ENCODE data around the gene MCC. TPM values are rescaled to one million over a fixed set of nuclear protein-coding genes. Genes with fewer than 3 reads are reported as not detected.

Gene MCC
- polyA plus RNA-seq, 2 of the 4 experiments (the other 2 are of a cell fraction): 0.09 to 0.10 TPM

- POLR2A ChIA-PET: no interaction called here
- 49% methylated on average over 2 of the region's 3 CpGs for WGBS (ENCODE audit: missing lambda C conversion rate)
- no peak for FAIRE-seq
Measured at GRCh38 chr5:113502073-113502472, 13.8 kb upstream of the MCC start.

GRCh38 chr5:113495422-113495841 lies 7.2 kb upstream of the MCC start:
- POLR2A ChIA-PET: no interaction called here
- H3K4me2 ChIP-seq: no peak overlapping the region
- FAIRE-seq (no peak), DNase-seq (ENCODE audit: low read depth in 1 of 2, low spot score in 1 of 2) (no peak), ATAC-seq (no peak)
- no peak overlapping the region for H3K27ac ChIP-seq
- CTCF ChIA-PET: interaction anchor here (4.0 kb wide), 1 partner anchor 16 kb away, joined by 13 read pairs; no protein-coding TSS in a partner anchor
- peaks cover 9% of the 10 kb centered on the region for H3K9me3 ChIP-seq
- no peaks in the 10 kb centered on the region for H3K4me1 ChIP-seq
- TF ChIP-seq JUN (IDR thresholded peaks at IDR 0.05) (no peak), POLR2AphosphoS2 (conservative IDR thresholded peaks at IDR 0.05; ENCODE audit: low read length) (no peak), HOXB5 (CRISPR knock-in tag; IDR thresholded peaks at IDR 0.05) (no peak), EHF (CRISPR knock-in tag; IDR thresholded peaks at IDR 0.05) (no peak)
- TF ChIP-seq, protein P1, sequence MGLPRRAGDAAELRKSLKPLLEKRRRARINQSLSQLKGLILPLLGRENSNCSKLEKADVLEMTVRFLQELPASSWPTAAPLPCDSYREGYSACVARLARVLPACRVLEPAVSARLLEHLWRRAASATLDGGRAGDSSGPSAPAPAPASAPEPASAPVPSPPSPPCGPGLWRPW (IDR thresholded peaks at IDR 0.05): no peak
- H3K4me3 ChIP-seq: no peak overlapping the region
- 9% methylated on average over 1 of the region's 1 CpG for WGBS (ENCODE audit: missing lambda C conversion rate)

More at GRCh38 chr5:113502073-113502472, 13.8 kb upstream of the MCC start:
- CTCF ChIA-PET: interaction anchor here (1.1 to 2.1 kb wide), 4 partner anchors 8 to 124 kb away, joined by 3 to 7 read pairs (median 6); no protein-coding TSS in a partner anchor
- no peak overlapping the region for H3K27ac ChIP-seq
- H3K4me3 ChIP-seq: no peak overlapping the region
- ATAC-seq (no peak), DNase-seq (ENCODE audit: low read depth in 1 of 2, low spot score in 1 of 2) (no peak)
- no peak for TF ChIP-seq MAZ (IDR thresholded peaks at IDR 0.05; ENCODE audit: borderline replicate concordance, low read depth, low read length)
- TF ChIP-seq, protein P1 (IDR thresholded peaks at IDR 0.05): no peak
- TF ChIP-seq, protein P2, sequence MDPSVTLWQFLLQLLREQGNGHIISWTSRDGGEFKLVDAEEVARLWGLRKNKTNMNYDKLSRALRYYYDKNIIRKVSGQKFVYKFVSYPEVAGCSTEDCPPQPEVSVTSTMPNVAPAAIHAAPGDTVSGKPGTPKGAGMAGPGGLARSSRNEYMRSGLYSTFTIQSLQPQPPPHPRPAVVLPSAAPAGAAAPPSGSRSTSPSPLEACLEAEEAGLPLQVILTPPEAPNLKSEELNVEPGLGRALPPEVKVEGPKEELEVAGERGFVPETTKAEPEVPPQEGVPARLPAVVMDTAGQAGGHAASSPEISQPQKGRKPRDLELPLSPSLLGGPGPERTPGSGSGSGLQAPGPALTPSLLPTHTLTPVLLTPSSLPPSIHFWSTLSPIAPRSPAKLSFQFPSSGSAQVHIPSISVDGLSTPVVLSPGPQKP (IDR thresholded peaks at IDR 0.05; ENCODE audit: low read depth, low read length): no peak
- no peak for TF ChIP-seq EP300 (IDR thresholded peaks at IDR 0.05)
- TF ChIP-seq, protein P3, sequence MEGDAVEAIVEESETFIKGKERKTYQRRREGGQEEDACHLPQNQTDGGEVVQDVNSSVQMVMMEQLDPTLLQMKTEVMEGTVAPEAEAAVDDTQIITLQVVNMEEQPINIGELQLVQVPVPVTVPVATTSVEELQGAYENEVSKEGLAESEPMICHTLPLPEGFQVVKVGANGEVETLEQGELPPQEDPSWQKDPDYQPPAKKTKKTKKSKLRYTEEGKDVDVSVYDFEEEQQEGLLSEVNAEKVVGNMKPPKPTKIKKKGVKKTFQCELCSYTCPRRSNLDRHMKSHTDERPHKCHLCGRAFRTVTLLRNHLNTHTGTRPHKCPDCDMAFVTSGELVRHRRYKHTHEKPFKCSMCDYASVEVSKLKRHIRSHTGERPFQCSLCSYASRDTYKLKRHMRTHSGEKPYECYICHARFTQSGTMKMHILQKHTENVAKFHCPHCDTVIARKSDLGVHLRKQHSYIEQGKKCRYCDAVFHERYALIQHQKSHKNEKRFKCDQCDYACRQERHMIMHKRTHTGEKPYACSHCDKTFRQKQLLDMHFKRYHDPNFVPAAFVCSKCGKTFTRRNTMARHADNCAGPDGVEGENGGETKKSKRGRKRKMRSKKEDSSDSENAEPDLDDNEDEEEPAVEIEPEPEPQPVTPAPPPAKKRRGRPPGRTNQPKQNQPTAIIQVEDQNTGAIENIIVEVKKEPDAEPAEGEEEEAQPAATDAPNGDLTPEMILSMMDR (IDR thresholded peaks at IDR 0.05): no peak
- no peak for TF ChIP-seq KDM5A (IDR thresholded peaks at IDR 0.05)
- TF ChIP-seq FOXS1 (CRISPR knock-in tag; IDR thresholded peaks at IDR 0.05): no peak
- no peak for TF ChIP-seq NR3C1 (IDR thresholded peaks at IDR 0.05)
- TF ChIP-seq PHF8 (IDR thresholded peaks at IDR 0.05; ENCODE audit: borderline replicate concordance, low read depth): no peak
- TF ChIP-seq ZC3H11A (IDR thresholded peaks at IDR 0.05): no peak
- no peak for TF ChIP-seq TP53 (CRISPR knock-in tag; IDR thresholded peaks at IDR 0.05)
- TF ChIP-seq, protein P4, sequence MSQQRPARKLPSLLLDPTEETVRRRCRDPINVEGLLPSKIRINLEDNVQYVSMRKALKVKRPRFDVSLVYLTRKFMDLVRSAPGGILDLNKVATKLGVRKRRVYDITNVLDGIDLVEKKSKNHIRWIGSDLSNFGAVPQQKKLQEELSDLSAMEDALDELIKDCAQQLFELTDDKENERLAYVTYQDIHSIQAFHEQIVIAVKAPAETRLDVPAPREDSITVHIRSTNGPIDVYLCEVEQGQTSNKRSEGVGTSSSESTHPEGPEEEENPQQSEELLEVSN (IDR thresholded peaks at IDR 0.05; ENCODE audit: borderline replicate concordance, low read depth): no peak
- TF ChIP-seq RAD21 (conservative IDR thresholded peaks at IDR 0.05 in 1 of 2, IDR thresholded peaks at IDR 0.05 in 1 of 2): no peak
- no peak for TF ChIP-seq EHF (CRISPR knock-in tag; IDR thresholded peaks at IDR 0.05)
- TF ChIP-seq SMC3 (IDR thresholded peaks at IDR 0.05): no peak
- no peak for TF ChIP-seq HDAC2 (IDR thresholded peaks at IDR 0.05)
- no peak for TF ChIP-seq RARB (CRISPR knock-in tag; IDR thresholded peaks at IDR 0.05)
- no peak for TF ChIP-seq MYC (IDR thresholded peaks at IDR 0.05; ENCODE audit: borderline replicate concordance, low read length)
- TF ChIP-seq BCL3 (IDR thresholded peaks at IDR 0.05): no peak
- H3K9me3 ChIP-seq: no peaks in the 10 kb centered on the region
- H3K4me1 ChIP-seq: no peaks in the 10 kb centered on the region
- no peak overlapping the region for H3K4me2 ChIP-seq

All from A549 (cell line).